HCT116 (cell line): ENCODE measurements around the gene CES5A. TPM values are rescaled to one million over a fixed set of nuclear protein-coding genes. Genes with fewer than 3 reads are reported as not detected.

Experiments
- ATAC-seq: fragments of 200-7000 bp; cut with Tn5 transposase; 2 replicates; pipeline ENCODE4 v1.9.1; 2020; ENCODE audit warnings: mild to moderate bottlenecking, moderate library complexity
- BruUV-seq: library from RNA; stranded (reverse); fragments of 400-500 nt; replicated peaks from 2 replicates; lab custom pipeline; 2021; lab: Mats Ljungman, UMichigan
- CTCF ChIA-PET: fragments of 300-600 bp; sonication (Branson Sonifier 250); formaldehyde crosslinking; loops from one replicate; lab custom pipeline; 2021; ENCODE audit warnings: antibody characterized with exemption; lab: Charles Lee
- POLR2A ChIA-PET: fragments of 300-600, 350-600 bp; sonication (Branson Sonifier 250); formaldehyde crosslinking; loops from one replicate; lab custom pipeline; 2021; ENCODE audit warnings: antibody characterized with exemption; lab: Charles Lee
- RAD21 ChIA-PET, 2 experiments: fragments of 300-600 bp; sonication (Branson Sonifier 250); formaldehyde crosslinking; loops; one replicate each; lab custom pipeline; 2023; ENCODE audit warnings: low total read pairs in 2 of 2; ENCODE audit not compliant: uncharacterized antibody in 2 of 2, unreplicated experiment in 2 of 2, low non-redundant PET in 1 of 2; lab: Charles Lee
- DNase-seq: peaks from one replicate; pipeline ENCODE4 v3.0.0-alpha.2; 2010; ENCODE audit warnings: low read depth, low spot score
- H2AFZ ChIP-seq: fragments of 200-600 bp; shearing (Covaris generic), sonication (generic); 2 replicates; pipeline ENCODE4 v1.6.1; 2017; ENCODE audit warnings: low read depth, mixed run types, mixed read lengths, antibody characterized with exemption, low read length; ENCODE audit not compliant: poor library complexity, severe bottlenecking
- H3K27ac ChIP-seq: 2 replicates; pipeline ENCODE4 v1.5.1; 2012; ENCODE audit warnings: low read depth, low read length
- H3K27me3 ChIP-seq: fragments of 200-600 bp; sonication (generic); 2 replicates; pipeline ENCODE4 v1.6.1; 2016; ENCODE audit warnings: mixed run types, low read length, mixed read lengths; ENCODE audit not compliant: insufficient read depth
- H3K36me3 ChIP-seq, 2 experiments: fragments of 200-500 bp in 1 of 2; fragments of 200-600 bp in 1 of 2; sonication (Bioruptor generic) in 1 of 2; sonication (generic) in 1 of 2; 2 replicates each; pipeline versions ENCODE4 v1.5.1 to v1.6.1; 2014 to 2016; ENCODE audit warnings: low read length in 2 of 2, inconsistent platforms in 1 of 2, mixed read lengths in 1 of 2, mixed run types in 1 of 2; ENCODE audit not compliant: insufficient read depth in 2 of 2, control insufficient read depth in 1 of 2
- H3K4me1 ChIP-seq, 2 experiments: fragments of 200-600 bp in 1 of 2; sonication (generic) in 1 of 2; 2 replicates each; pipeline versions ENCODE4 v1.5.1 to v1.6.1; 2012 to 2017; ENCODE audit warnings: low read length in 2 of 2, inconsistent platforms in 1 of 2, mild to moderate bottlenecking in 1 of 2, mixed read lengths in 1 of 2, mixed run types in 1 of 2, moderate library complexity in 1 of 2; ENCODE audit not compliant: insufficient read depth in 2 of 2, control insufficient read depth in 1 of 2
- H3K4me2 ChIP-seq: fragments of 200-600 bp; sonication (generic); 2 replicates; pipeline ENCODE4 v1.6.1; 2017; ENCODE audit warnings: mixed run types, low read length, mixed read lengths
- H3K4me3 ChIP-seq, 2 experiments: fragments of 200-600 bp in 1 of 2; sonication (generic) in 1 of 2; replicated peaks in 1 of 2; 2 replicates each; pipeline ENCODE4 v1.5.1; 2011 to 2016; ENCODE audit warnings: low read length in 2 of 2, control low read depth in 1 of 2, low read depth in 1 of 2, mild to moderate bottlenecking in 1 of 2, mixed read lengths in 1 of 2, mixed run types in 1 of 2
- H3K79me2 ChIP-seq: fragments of 200-600 bp; sonication (generic); 2 replicates; pipeline ENCODE4 v1.6.1; 2017; ENCODE audit warnings: mild to moderate bottlenecking, mixed run types, low read length, moderate library complexity, mixed read lengths; ENCODE audit not compliant: insufficient read depth
- H3K9ac ChIP-seq: fragments of 200-600 bp; sonication (generic); 2 replicates; pipeline ENCODE4 v1.6.1; 2016; ENCODE audit warnings: low read length, mixed read lengths
- H3K9me2 ChIP-seq: fragments of 200-600 bp; sonication (generic), shearing (Covaris generic); 2 replicates; pipeline ENCODE4 v1.6.1; 2017; ENCODE audit warnings: mixed run types, mild to moderate bottlenecking, moderate library complexity; ENCODE audit not compliant: insufficient read depth
- H3K9me3 ChIP-seq, 2 experiments: fragments of 200-500 bp in 1 of 2; fragments of 200-600 bp in 1 of 2; sonication (Bioruptor generic) in 1 of 2; sonication (generic) in 1 of 2; 2 replicates each; pipeline ENCODE4 v1.6.1; 2014 to 2017; ENCODE audit warnings: low read length in 2 of 2, mixed read lengths in 2 of 2, inconsistent platforms in 1 of 2, low read depth in 1 of 2, mild to moderate bottlenecking in 1 of 2, mixed run types in 1 of 2, moderate library complexity in 1 of 2; ENCODE audit not compliant: control insufficient read depth in 1 of 2, insufficient read depth in 1 of 2
- H4K20me1 ChIP-seq: fragments of 200-600 bp; sonication (generic), shearing (Covaris generic); 2 replicates; pipeline ENCODE4 v1.6.1; 2017; ENCODE audit warnings: mixed run types, mild to moderate bottlenecking, moderate library complexity; ENCODE audit not compliant: insufficient read depth
- CEBPB ChIP-seq: IDR thresholded peaks from 2 replicates; pipeline ENCODE4 v1.6.1; 2012; ENCODE audit warnings: low read depth
- EGR1 ChIP-seq: IDR thresholded peaks from 2 replicates; pipeline ENCODE4 v1.6.1; 2012; ENCODE audit warnings: low read depth
- FOSL1 ChIP-seq: IDR thresholded peaks from 2 replicates; pipeline ENCODE4 v1.6.1; 2012; ENCODE audit warnings: low read depth
- RAD21 ChIP-seq: IDR thresholded peaks from 2 replicates; pipeline ENCODE4 v1.6.1; 2012; ENCODE audit warnings: low read depth, mild to moderate bottlenecking
- REST ChIP-seq: IDR thresholded peaks from 2 replicates; pipeline ENCODE4 v1.6.1; 2012; ENCODE audit warnings: low read depth
- SP1 ChIP-seq: IDR thresholded peaks from 2 replicates; pipeline ENCODE4 v1.6.1; 2012; ENCODE audit warnings: low read depth
- SRF ChIP-seq: IDR thresholded peaks from 2 replicates; pipeline ENCODE4 v1.6.1; 2012; ENCODE audit warnings: low read depth
- TCF7L2 ChIP-seq: IDR thresholded peaks from 2 replicates; pipeline ENCODE4 v1.7.0; 2011; ENCODE audit warnings: borderline replicate concordance, inconsistent platforms; ENCODE audit not compliant: insufficient read depth, insufficient read length; ENCODE audit errors: extremely low read depth
- YY1 ChIP-seq: IDR thresholded peaks from 2 replicates; pipeline ENCODE4 v1.6.1; 2011; ENCODE audit warnings: low read length, low read depth, moderate library complexity, mild to moderate bottlenecking; ENCODE audit not compliant: insufficient replicate concordance; ENCODE audit errors: extremely low read depth
- ZBTB33 ChIP-seq: IDR thresholded peaks from 2 replicates; pipeline ENCODE4 v1.6.1; 2011; ENCODE audit warnings: mild to moderate bottlenecking, low read length, moderate library complexity; ENCODE audit not compliant: insufficient replicate concordance; ENCODE audit errors: extremely low read depth
- ZFX ChIP-seq: fragments of 450-650 bp; IDR thresholded peaks from 2 replicates; pipeline ENCODE4 v1.6.1; 2017
- ZNF274 ChIP-seq: fragments of 200-500 bp; sonication (Bioruptor generic); IDR thresholded peaks from 2 replicates; pipeline ENCODE4 v1.6.1; 2014; ENCODE audit warnings: mild to moderate bottlenecking, low read depth, low read length, inconsistent platforms
- intact Hi-C: fragments of 100-400 bp; cut with micrococcal nuclease; formaldehyde crosslinking; loops from 2 replicates; pipeline ENCODE4 v1.10.0; 2022
- total RNA-seq: library from RNA; stranded (reverse); gene quantifications from one replicate; pipeline ENCODE4 v1.2.1, GENCODE V29; 2021; ENCODE audit not compliant: unreplicated experiment

CES5A gene
- total RNA-seq, 1 experiment from 2014 or later, result not detected

DNA sequence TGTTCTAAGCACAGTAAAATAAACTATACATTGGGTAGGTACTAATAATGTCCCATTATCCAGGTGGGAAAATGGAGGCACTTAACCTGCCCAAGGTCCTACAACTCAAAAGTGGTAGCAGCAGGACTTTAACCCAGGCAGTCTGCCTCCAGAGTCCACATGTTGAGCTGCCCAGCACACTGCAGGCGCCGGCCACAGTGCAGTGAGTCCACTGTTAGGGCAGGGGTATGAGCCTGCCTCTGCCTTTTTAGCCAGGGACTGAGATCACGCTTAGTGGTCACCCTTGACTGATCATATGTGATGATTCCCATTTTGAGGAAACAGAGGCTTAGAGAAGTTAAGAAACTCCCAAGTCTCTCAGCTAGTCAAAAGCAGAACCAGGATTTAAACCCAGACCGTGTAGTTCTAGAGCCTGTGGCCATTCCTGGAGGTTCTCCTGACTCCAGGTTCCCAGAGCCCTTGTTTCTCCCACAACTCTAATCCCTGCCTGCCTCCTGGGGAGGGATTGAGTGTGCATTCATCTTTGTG, 50.6 kb downstream of the CES5A start:
- peaks cover 22% of the 10 kb centered on the region for H3K27me3 ChIP-seq
- BruUV-seq, result no TSS peak
- no peak overlapping the region for H2AFZ ChIP-seq
- ChIA-PET POLR2A (no interaction called here), RAD21 (no interaction called here), CTCF (no interaction called here)
- H3K27ac ChIP-seq, result no peak overlapping the region
- H3K9me2 ChIP-seq, result no peaks in the 10 kb centered on the region
- no peak for ATAC-seq
- DNase-seq, result no peak
- H3K36me3 ChIP-seq, result no peaks in the 10 kb centered on the region
- H4K20me1 ChIP-seq, result no peaks in the 10 kb centered on the region
- no peak overlapping the region for H3K4me3 ChIP-seq
- H3K4me1 ChIP-seq, result no peaks in the 10 kb centered on the region
- H3K4me2 ChIP-seq, result no peak overlapping the region
- TF ChIP-seq YY1 (no peak), RAD21 (no peak), ZBTB33 (no peak), ZNF274 (no peak), EGR1 (no peak), FOSL1 (no peak), SP1 (no peak)
- intact Hi-C loops, result no loop called here
- no peaks in the 10 kb centered on the region for H3K79me2 ChIP-seq
- H3K9ac ChIP-seq, result no peak overlapping the region
- no peaks in the 10 kb centered on the region for H3K9me3 ChIP-seq

DNA sequence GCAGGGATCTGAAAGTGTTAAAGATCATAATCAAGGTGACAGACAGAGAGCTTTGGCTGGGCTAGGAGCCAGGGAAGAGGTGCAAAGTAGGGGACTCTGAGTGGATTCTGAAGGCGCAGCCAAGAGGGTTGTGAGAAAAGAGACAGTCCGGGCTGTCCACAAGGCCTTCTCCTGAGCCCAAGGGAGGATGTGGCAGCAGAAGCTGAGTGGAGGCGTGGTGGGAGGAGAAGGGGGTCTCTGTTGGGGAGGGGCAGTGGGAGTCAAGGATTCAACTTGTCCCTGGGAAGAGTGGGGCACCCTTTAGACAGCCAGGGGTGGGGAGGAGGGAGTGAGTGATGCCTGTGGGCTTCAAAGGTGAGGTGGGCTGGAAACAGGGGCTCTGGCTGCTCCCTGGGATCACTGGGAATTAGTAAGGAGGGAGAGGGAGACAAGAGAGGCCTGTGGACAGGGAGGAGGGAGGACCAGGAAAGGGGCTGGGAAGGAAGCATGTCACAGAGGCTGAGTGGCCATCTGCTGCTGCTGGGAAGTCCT, 52.8 kb downstream of the CES5A start:
- intact Hi-C loops, result no loop called here
- H3K4me2 ChIP-seq, result no peak overlapping the region
- no peaks in the 10 kb centered on the region for H3K9me3 ChIP-seq
- no peaks in the 10 kb centered on the region for H4K20me1 ChIP-seq
- ChIA-PET RAD21 (no interaction called here), CTCF (no interaction called here), POLR2A (no interaction called here)
- no peak overlapping the region for H3K4me3 ChIP-seq
- BruUV-seq, result no TSS peak
- DNase-seq, result no peak
- peaks cover 39% of the 10 kb centered on the region for H3K27me3 ChIP-seq
- H3K4me1 ChIP-seq, result no peaks in the 10 kb centered on the region
- H3K9me2 ChIP-seq, result no peaks in the 10 kb centered on the region
- H3K27ac ChIP-seq, result no peak overlapping the region
- H3K79me2 ChIP-seq, result no peaks in the 10 kb centered on the region
- ATAC-seq, result no peak
- no peaks in the 10 kb centered on the region for H3K36me3 ChIP-seq
- no peak overlapping the region for H2AFZ ChIP-seq
- H3K9ac ChIP-seq, result no peak overlapping the region
- TF ChIP-seq ZNF274 (no peak), SP1 (no peak), SRF (no peak), REST (no peak), TCF7L2 (no peak), ZBTB33 (no peak), ZFX (no peak), CEBPB (no peak)
